ENCODE results near the gene PRTN3. TPM values are rescaled to one million over a fixed set of nuclear protein-coding genes. Genes with fewer than 3 reads are reported as not detected.

PRTN3 gene
- polyA plus RNA-seq, 1 donor (not counting 4 experiments of a cell fraction or from before 2014, with no cell fraction given) = not detected

- FAIRE-seq (no peak), DNase-seq (ENCODE audit: low read depth, low spot score) (no peak)
- Histone ChIP-seq H3K9ac (ENCODE audit: control insufficient read depth, extremely low read depth, insufficient read depth, low read length) (peak overlapping the region; percentile 9), H2AFZ (ENCODE audit: control insufficient read depth, low read length) (no peak overlapping the region), H3K27me3 (ENCODE audit: control insufficient read depth, extremely low read depth, insufficient read depth, low read length) (no peaks in the 10 kb centered on the region), H3K9me1 (ENCODE audit: control insufficient read depth, extremely low read depth, insufficient read depth, low read length) (no peaks in the 10 kb centered on the region), H3K9me3 (ENCODE audit: control insufficient read depth, low read depth, low read length) (no peaks in the 10 kb centered on the region), H3K4me1 (ENCODE audit: control insufficient read depth, extremely low read depth, insufficient read depth, low read length) (peaks cover 32% of the 10 kb centered on the region), H4K20me1 (ENCODE audit: control insufficient read depth, extremely low read depth, insufficient read depth, low read length) (peaks cover 84% of the 10 kb centered on the region), H3K4me3 (ENCODE audit: control insufficient read depth in 2 of 3, extremely low read depth in 1 of 3, insufficient read depth in 2 of 3, low read depth in 1 of 3, low read length in 3 of 3) (no peak overlapping the region), H3K79me2 (ENCODE audit: control insufficient read depth, insufficient read depth, low read length) (peaks cover 97% of the 10 kb centered on the region), H3K4me2 (ENCODE audit: control insufficient read depth, extremely low read depth, insufficient read depth, low read depth, low read length) (peak overlapping the region; percentile 96), H3K36me3 (ENCODE audit: control insufficient read depth in 2 of 2, extremely low read depth in 1 of 2, insufficient read depth in 2 of 2, low read length in 2 of 2) (peaks cover 31 to 84% of the 10 kb centered on the region in 2 experiments), H3K27ac (ENCODE audit: control insufficient read depth, insufficient read depth, low read length) (no peak overlapping the region)
- TF ChIP-seq EZH2 (IDR thresholded peaks at IDR 0.05; ENCODE audit: low read length) = no peak
- no peak for TF ChIP-seq CTCF (optimal IDR thresholded peaks at IDR 0.05 in 1 of 3, IDR thresholded peaks at IDR 0.05 in 1 of 3, conservative IDR thresholded peaks at IDR 0.05 in 1 of 3; ENCODE audit: extremely low read depth in 1 of 3, insufficient read depth in 2 of 3, low read length in 3 of 3)
- dilution Hi-C loops (cut with MboI; ENCODE audit: extremely low pct_ligation_motif_present, low sequenced_read_pairs) = no loop called here
Measured at GRCh38 chr19:802498-803098, 38.2 kb upstream of the PRTN3 start.

DNA sequence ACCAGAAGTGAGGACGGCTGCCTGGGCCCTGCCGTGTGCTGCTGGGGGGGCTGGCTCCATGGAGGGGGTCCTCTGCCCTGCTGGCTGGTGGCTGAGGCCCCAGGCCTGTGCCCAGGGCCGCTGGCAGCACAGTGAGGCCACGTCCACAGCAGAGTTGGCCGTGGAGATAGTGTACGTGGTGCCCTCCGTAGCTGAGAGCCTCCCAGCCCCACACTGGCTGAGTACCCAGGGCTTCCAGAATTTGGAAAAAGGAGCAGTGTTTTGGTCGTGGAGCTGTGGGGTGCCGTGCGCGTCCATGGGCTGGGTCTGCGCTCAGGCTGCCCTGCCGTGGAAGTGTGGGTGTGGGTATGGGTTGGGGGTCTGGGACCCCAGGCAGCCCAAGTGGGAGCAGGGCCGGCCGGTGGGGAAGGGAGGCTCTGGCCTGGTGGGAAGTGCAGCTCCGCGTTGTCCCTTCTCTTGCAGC, 37.7 kb upstream of the PRTN3 start:
- Histone ChIP-seq H3K4me2 (ENCODE audit: control insufficient read depth, extremely low read depth, insufficient read depth, low read depth, low read length) (no peak overlapping the region), H3K4me3 (ENCODE audit: control insufficient read depth in 2 of 3, extremely low read depth in 1 of 3, insufficient read depth in 2 of 3, low read depth in 1 of 3, low read length in 3 of 3) (no peak overlapping the region), H3K79me2 (ENCODE audit: control insufficient read depth, insufficient read depth, low read length) (peaks cover 100% of the 10 kb centered on the region), H3K9ac (ENCODE audit: control insufficient read depth, extremely low read depth, insufficient read depth, low read length) (no peak overlapping the region), H3K4me1 (ENCODE audit: control insufficient read depth, extremely low read depth, insufficient read depth, low read length) (peaks cover 32% of the 10 kb centered on the region), H2AFZ (ENCODE audit: control insufficient read depth, low read length) (no peak overlapping the region), H3K9me3 (ENCODE audit: control insufficient read depth, low read depth, low read length) (no peaks in the 10 kb centered on the region), H3K9me1 (ENCODE audit: control insufficient read depth, extremely low read depth, insufficient read depth, low read length) (no peaks in the 10 kb centered on the region), H3K27ac (ENCODE audit: control insufficient read depth, insufficient read depth, low read length) (no peak overlapping the region), H4K20me1 (ENCODE audit: control insufficient read depth, extremely low read depth, insufficient read depth, low read length) (peaks cover 88% of the 10 kb centered on the region), H3K36me3 (ENCODE audit: control insufficient read depth in 2 of 2, extremely low read depth in 1 of 2, insufficient read depth in 2 of 2, low read length in 2 of 2) (peaks cover 33 to 88% of the 10 kb centered on the region in 2 experiments), H3K27me3 (ENCODE audit: control insufficient read depth, extremely low read depth, insufficient read depth, low read length) (no peaks in the 10 kb centered on the region)
- no peak for TF ChIP-seq CTCF (optimal IDR thresholded peaks at IDR 0.05 in 1 of 3, IDR thresholded peaks at IDR 0.05 in 1 of 3, conservative IDR thresholded peaks at IDR 0.05 in 1 of 3; ENCODE audit: extremely low read depth in 1 of 3, insufficient read depth in 2 of 3, low read length in 3 of 3)
- no peak for TF ChIP-seq EZH2 (IDR thresholded peaks at IDR 0.05; ENCODE audit: low read length)
- DNase-seq (ENCODE audit: low read depth, low spot score) (no peak), FAIRE-seq (no peak)
- dilution Hi-C loops (cut with MboI; ENCODE audit: extremely low pct_ligation_motif_present, low sequenced_read_pairs) = no loop called here
